ENCODE measurements around the gene GPR37L1. TPM values are rescaled to one million over a fixed set of nuclear protein-coding genes. Genes with fewer than 3 reads are reported as not detected.

The GPR37L1 gene
- total and polyA plus RNA-seq, 2 of the 4 experiments (the other 2 are of a cell fraction), result 0.02 TPM; not detected in 1

DNA sequence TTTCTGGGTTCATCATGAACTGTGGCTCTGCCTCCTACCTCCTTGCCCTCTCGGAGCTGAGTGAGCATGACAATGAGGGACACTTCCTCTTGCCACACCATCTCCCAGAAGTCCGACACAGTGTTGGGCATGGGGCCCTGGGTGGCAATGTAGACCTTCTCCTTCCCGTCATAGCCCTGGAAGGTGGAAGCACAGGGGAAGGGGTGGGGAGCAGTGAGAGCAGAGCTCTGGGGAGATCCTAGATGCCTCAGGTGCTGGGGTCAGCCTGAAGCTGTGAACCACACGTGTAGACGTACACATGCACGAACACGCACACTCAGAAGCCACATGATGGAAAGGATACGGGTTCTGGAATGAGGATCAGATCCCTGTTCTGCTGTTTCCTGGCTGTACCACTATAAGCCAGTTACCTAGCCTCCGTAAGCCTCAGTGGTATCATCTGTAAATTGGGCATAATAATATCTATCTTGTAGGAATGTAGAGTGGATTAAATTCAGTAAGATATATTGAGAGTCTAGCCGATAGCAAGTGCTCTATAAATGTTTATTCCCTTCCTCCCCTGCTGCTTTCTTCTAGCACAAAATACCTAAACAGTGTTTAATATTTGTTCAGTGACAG, 31.5 kb downstream of the GPR37L1 start:
- 97% methylated on average over 4 of the region's 10 CpGs; no CpG with 5 or more reads in 1 of the 2 experiments for WGBS, 2 experiments (ENCODE audit: extremely low coverage in 2 of 2, insufficient read length in 1 of 2)
- no peak for ATAC-seq (ENCODE audit: low read depth)
- Histone ChIP-seq H3K18ac (ENCODE audit: low read depth, low read length) (no peak overlapping the region), H3K4ac (ENCODE audit: low read depth, low read length) (no peak overlapping the region), H2AK5ac (ENCODE audit: low read depth, low read length) (no peak overlapping the region), H3K56ac (ENCODE audit: extremely low read depth, insufficient read depth, low read length) (no peak overlapping the region), H3K27ac (ENCODE audit: insufficient read depth, low read length) (no peak overlapping the region), H2BK15ac (ENCODE audit: low read depth, low read length) (no peak overlapping the region), H3K4me2 (ENCODE audit: low read depth, low read length) (no peak overlapping the region), H2BK120ac (ENCODE audit: low read depth, low read length) (no peak overlapping the region), H3K4me3 (ENCODE audit: insufficient read depth, low read depth, low read length) (no peak overlapping the region), H4K5ac (ENCODE audit: low read depth, low read length) (no peak overlapping the region), H3K4me1 (ENCODE audit: control insufficient read depth, insufficient read depth, low read length) (no peaks in the 10 kb centered on the region), H3K27me3 (ENCODE audit: control insufficient read depth, insufficient read depth, low read length) (peaks cover 25% of the 10 kb centered on the region), H3K23ac (ENCODE audit: low read depth, low read length) (no peak overlapping the region), H2BK5ac (ENCODE audit: low read depth, low read length, poor library complexity, severe bottlenecking) (no peak overlapping the region), H2BK20ac (ENCODE audit: low read depth, low read length) (no peak overlapping the region), H3K9me1 (ENCODE audit: insufficient read depth, low read length) (no peaks in the 10 kb centered on the region), H4K20me1 (ENCODE audit: insufficient read depth, low read length) (no peaks in the 10 kb centered on the region), H4K91ac (ENCODE audit: insufficient read depth, low read depth, low read length) (no peak overlapping the region), H3K14ac (replicated peaks; ENCODE audit: low read depth, low read length) (no peak overlapping the region), H3K9me3 (ENCODE audit: control insufficient read depth, insufficient read depth, low read length) (no peaks in the 10 kb centered on the region), H3K79me1 (ENCODE audit: low read depth in 1 of 2, low read length in 2 of 2) (no peaks in the 10 kb centered on the region), H3K36me3 (ENCODE audit: control insufficient read depth, insufficient read depth, low read length) (no peaks in the 10 kb centered on the region), H3K9ac (ENCODE audit: low read depth, low read length) (no peak overlapping the region), H2AK9ac (replicated peaks; ENCODE audit: low read depth, low read length, poor library complexity) (no peak overlapping the region), H2AFZ (replicated peaks; ENCODE audit: low read length, poor library complexity) (no peak overlapping the region), H4K8ac (ENCODE audit: low read depth in 2 of 2, low read length in 2 of 2) (no peak overlapping the region)
- ChIA-PET POLR2A (ENCODE audit: unreplicated experiment) (no interaction called here), CTCF (interaction anchor here (0.6 to 1.4 kb wide), 5 partner anchors 8 to 1970 kb away, joined by 3 to 5 read pairs (median 3); no protein-coding TSS in a partner anchor)
- no peak for TF ChIP-seq FOS (IDR thresholded peaks at IDR 0.05; ENCODE audit: low read depth, low read length)
- TF ChIP-seq RFX5 (IDR thresholded peaks at IDR 0.05; ENCODE audit: low read depth, low read length), result no peak
- TF ChIP-seq MAZ (IDR thresholded peaks at IDR 0.05; ENCODE audit: borderline replicate concordance, low read depth, low read length), result no peak
- TF ChIP-seq, protein P1, sequence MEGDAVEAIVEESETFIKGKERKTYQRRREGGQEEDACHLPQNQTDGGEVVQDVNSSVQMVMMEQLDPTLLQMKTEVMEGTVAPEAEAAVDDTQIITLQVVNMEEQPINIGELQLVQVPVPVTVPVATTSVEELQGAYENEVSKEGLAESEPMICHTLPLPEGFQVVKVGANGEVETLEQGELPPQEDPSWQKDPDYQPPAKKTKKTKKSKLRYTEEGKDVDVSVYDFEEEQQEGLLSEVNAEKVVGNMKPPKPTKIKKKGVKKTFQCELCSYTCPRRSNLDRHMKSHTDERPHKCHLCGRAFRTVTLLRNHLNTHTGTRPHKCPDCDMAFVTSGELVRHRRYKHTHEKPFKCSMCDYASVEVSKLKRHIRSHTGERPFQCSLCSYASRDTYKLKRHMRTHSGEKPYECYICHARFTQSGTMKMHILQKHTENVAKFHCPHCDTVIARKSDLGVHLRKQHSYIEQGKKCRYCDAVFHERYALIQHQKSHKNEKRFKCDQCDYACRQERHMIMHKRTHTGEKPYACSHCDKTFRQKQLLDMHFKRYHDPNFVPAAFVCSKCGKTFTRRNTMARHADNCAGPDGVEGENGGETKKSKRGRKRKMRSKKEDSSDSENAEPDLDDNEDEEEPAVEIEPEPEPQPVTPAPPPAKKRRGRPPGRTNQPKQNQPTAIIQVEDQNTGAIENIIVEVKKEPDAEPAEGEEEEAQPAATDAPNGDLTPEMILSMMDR (conservative IDR thresholded peaks at IDR 0.05; ENCODE audit: low read depth, low read length), result no peak
- no peak for TF ChIP-seq CEBPB (IDR thresholded peaks at IDR 0.05; ENCODE audit: low read depth, low read length)
- TF ChIP-seq RAD21 (IDR thresholded peaks at IDR 0.05; ENCODE audit: low read length), result no peak
- no peak for TF ChIP-seq CHD1 (IDR thresholded peaks at IDR 0.05; ENCODE audit: low read depth, low read length)
- TF ChIP-seq RCOR1 (IDR thresholded peaks at IDR 0.05; ENCODE audit: insufficient replicate concordance, low read length), result no peak
- TF ChIP-seq BHLHE40 (IDR thresholded peaks at IDR 0.05; ENCODE audit: low read depth, low read length), result no peak
- no peak for TF ChIP-seq SMC3 (IDR thresholded peaks at IDR 0.05; ENCODE audit: low read depth, low read length)
- TF ChIP-seq MXI1 (IDR thresholded peaks at IDR 0.05; ENCODE audit: borderline replicate concordance, low read depth, low read length), result no peak
- no peak for TF ChIP-seq NFE2L2 (IDR thresholded peaks at IDR 0.05; ENCODE audit: low read depth, low read length)
- in situ Hi-C loops (cut with MboI; ENCODE audit: low sequenced_read_pairs) (no loop called here), intact Hi-C loops (cut with micrococcal nuclease) (no loop called here), dilution Hi-C loops (cut with HindIII; ENCODE audit: low sequenced_read_pairs, unreplicated experiment) (no loop called here)
- no TSS peak for BruUV-seq (replicated peaks)
- DNase-seq, result no peak

Data from IMR-90 (cell line).